NOMO-1 treated with dmso at 0.1 percent for 144 hours (cell line): Measurements from ENCODE around the gene DDX52.
A peak's percentile ranks its signal among the peaks of the same experiment; 100 is the strongest.
"Not testable (repeated sequence)": the region's sequence is repeated elsewhere in the genome, so short reads cannot be mapped to it uniquely, and the experiment has no call there.

ENCODE experiments used
- DNase-seq: peaks from one replicate; lab custom pipeline; 2025; ENCODE audit not compliant: unreplicated experiment; lab: John Stamatoyannopoulos, UW

DDX52 gene

DNA sequence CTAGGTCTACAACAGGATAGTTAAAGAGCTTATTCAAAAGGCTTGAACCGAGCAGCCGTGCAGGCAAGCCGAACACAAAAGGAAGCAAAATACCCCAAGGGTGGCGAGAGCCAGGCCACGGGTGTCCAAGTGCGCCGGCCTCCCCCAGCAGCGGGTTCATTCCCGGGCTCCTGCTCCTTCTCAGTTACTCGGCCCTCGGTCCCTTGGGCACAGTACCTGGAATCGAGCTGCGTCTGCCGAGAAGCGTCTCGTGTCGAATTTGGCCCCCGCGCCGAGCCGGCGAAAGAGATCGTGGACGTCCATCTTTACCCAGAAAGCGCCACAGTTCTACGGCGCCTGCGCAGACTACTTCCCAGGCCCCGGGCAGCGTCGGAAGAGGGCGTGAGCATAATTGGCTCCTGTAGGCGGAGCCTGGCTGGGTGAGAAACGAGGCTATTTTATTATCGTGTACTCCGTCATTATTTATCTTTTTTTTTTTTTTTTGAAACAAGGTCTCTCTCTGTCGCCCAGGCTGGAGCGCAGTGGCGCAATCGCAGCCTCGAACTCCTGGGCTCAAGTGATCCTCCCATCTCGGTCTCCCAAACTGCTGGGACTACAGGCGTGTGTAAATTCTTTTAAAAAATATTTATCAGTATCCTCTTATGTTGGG is at the start of gene DDX52:
Gene DDX52 (minus strand): TSS at position 329 of the 649 bp plus-strand sequence. CDS start 26 bp downstream, at position 303.
- peak; percentile 80 for DNase-seq

DNA sequence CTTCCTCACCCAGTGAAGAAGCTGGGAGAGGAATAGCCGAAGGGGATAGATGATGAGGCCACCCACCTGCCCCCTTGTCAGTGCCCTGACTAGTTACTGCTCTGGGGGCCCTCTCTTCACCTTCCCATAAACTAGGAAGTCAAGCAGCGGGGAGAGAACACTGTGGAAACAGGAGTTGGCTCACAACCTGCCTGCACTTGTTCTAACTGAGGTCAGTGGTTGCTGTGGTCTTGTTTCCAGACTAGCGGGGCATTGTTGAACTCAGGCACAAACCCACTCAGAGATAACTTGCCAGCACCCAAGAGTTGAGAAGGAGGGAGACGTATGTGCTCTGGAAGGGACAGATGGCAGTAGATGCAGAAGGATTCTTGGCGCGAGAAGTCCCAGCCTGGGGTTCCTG is 48.6 kb upstream of the DDX52 start:
- no peak for DNase-seq

- DNase-seq = no peak
Observed at GRCh38 chr17:37689317-37689716, 46.1 kb upstream of the DDX52 start.

- no peak for DNase-seq
Observed at GRCh38 chr17:37683454-37683984, 40.3 kb upstream of the DDX52 start.

GRCh38 chr17:37682007-37682406 is 38.8 kb upstream of the DDX52 start:
- no peak for DNase-seq

DNA sequence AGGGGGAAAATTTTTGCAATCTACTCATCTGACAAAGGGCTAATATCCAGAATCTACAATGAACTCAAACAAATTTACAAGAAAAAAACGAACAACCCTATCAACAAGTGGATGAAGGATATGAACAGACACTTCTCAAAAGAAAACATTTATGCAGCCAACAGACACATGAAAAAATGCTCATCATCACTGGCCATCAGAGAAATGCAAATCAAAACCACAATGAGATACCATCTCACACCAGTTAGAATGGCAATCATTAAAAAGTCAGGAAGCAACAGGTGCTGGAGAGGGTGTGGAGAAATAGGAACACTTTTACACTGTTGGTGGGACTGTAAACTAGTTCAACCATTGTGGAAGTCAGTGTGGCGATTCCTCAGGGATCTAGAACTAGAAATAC is 36.7 kb upstream of the DDX52 start:
- not testable (repeated sequence) for DNase-seq

GRCh38 chr17:37678036-37678435 is 34.8 kb upstream of the DDX52 start:
- no peak for DNase-seq

DNA sequence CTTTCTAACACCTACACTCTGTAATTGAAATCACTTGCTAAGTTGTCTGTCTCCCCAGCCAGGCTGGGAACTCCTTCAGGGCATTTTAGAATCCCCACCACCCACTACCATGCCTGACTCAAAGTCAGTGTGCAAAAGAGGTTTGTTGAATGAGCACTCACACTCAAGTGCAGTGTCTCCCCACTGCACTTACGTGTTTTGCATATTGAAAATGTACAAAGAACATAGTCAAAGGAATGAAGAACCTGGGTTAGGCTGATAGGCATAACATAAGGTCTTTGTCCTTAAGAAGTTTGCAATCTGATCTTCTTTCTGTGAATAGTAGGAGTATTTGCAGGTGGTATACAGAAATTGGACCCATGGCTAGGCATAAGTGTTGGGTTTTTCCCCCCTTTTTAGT is 33.8 kb upstream of the DDX52 start:
- no peak for DNase-seq

- DNase-seq = peak; percentile 19
Observed at GRCh38 chr17:37676115-37676925, 33.1 kb upstream of the DDX52 start.

GRCh38 chr17:37674511-37674910 is 31.3 kb upstream of the DDX52 start:
- no peak for DNase-seq

DNA sequence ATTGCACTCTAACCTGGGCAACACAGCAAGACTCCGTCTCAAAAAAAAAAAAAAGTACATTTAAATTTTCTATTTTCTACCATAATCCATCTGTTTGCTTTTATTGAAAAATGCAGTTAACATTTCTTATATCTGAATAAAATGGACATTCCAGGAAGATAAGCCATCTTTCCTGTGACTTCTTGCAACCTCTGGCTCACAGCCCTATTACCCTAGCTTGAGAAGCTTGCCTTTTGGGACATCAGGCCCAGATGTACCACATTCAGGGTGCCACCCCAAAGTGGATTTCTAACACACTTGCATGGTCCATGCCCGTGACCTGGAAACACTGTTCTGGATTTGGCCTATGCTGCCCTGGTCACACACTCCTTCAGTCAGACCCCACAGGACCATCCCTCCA is 30.1 kb upstream of the DDX52 start:
- no peak for DNase-seq

GRCh38 chr17:37672548-37673078 is 29.4 kb upstream of the DDX52 start:
- DNase-seq = no peak

- DNase-seq = no peak
Observed at GRCh38 chr17:37671824-37672547, 28.7 kb upstream of the DDX52 start.

DNA sequence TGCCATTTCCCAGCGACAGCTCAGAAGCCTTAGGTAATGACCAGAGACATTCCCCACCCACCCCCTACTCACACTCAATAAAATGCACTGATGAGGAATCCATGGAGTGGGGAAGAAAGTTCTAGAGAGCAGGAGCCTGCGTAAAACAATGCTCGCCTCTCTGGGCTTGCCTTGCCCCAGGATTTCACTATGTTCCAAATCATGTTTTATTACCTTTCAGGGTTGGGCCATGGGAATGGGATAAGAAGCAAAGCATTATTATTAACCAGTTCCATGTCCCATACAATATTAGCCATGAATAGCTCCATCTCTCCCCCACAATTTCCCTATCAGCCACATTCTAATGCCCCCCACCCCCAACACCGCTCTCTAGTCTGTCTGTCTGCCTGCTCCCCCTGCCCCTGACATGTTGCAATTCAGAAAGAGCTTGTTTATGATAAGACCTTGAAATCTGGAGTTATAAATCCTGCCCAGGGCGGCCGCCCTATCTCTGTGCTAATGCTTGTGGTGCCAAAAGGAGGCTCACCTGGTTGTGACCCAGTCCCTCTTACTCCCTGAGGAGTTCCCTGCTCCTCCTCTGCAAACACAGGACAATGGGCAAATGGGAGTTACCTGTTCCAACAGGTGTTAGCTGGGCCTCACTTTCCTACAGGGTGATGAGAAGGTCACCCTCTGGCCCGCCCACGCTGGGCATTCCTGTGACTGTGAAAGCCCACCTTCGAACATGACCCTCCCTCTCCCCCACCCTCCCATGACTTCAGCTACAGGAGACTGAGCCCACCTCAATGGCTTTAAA is 28.0 kb upstream of the DDX52 start:
- DNase-seq = no peak

DNA sequence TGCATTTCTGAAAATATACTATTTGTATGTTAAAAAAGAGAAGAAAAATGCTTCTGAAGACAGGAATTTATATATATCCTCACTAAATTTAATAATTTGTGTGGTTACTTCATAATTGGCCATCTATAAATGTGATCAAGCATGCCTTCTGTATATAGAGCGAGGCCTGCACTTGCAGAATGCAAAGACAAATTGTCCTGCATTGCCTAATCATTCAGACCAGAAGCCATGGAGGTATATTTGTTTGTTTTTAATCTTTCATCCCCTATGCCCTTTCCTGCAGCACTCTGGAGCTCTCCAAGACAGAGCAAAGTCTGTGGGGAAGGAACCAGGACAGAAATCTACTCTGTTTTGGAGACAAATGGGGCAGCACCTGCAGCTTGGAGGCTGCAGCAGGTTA is 23.8 kb upstream of the DDX52 start:
- DNase-seq = no peak

GRCh38 chr17:37664214-37664613 is 21.0 kb upstream of the DDX52 start:
- no peak for DNase-seq

- DNase-seq = no peak
Observed at GRCh38 chr17:37662353-37662752, 19.1 kb upstream of the DDX52 start.

DNA sequence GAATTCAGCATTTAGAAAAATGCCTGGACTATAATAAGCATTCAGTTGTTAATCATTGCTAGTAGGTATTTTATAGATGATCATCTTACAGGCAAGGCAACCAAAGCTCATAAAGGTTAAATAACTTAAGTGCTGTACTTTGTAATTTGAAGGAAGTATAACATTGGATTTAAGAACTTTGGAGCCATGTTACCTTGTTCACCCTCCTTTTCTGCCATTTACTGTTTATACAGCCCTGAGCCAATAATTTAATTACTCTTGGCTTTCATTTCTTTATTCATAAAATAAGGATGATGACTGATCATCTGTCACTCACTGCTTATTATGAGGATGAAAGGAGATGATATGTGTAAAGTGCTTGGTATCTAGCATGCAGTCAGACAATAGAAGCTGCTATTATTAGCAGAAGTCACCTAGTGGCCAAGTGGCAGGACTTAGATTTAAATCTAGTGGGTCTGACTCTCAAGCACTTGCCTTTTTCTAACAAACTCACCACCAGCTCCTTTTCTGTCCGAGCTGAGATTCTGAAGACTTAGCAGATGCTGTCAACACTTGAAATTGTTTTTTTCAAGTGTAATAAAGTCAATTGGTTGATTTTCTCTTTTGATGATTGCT is 18.3 kb upstream of the DDX52 start:
- no peak for DNase-seq

GRCh38 chr17:37659925-37660324 is 16.7 kb upstream of the DDX52 start:
- no peak for DNase-seq

- DNase-seq = no peak
Observed at GRCh38 chr17:37657202-37657601, 14.0 kb upstream of the DDX52 start.
